Endodermal cell (in vitro differentiated cells): ENCODE results near the gene GPR45. TPM values are rescaled to one million over a fixed set of nuclear protein-coding genes. Genes with fewer than 3 reads are reported as not detected.

Source experiments
- DNase-seq: peaks from one replicate; pipeline ENCODE4 v3.0.0-alpha.2; 2017
- H3K27ac ChIP-seq: 2 replicates; pipeline ENCODE4 v1.5.1; 2013; ENCODE audit warnings: mild to moderate bottlenecking, low read depth, low read length, moderate library complexity
- H3K27me3 ChIP-seq: 2 replicates; pipeline ENCODE4 v1.6.1; 2013; ENCODE audit warnings: mild to moderate bottlenecking, low read length, moderate library complexity; ENCODE audit not compliant: insufficient read depth, control insufficient read depth, poor library complexity, severe bottlenecking
- H3K36me3 ChIP-seq: 2 replicates; pipeline ENCODE4 v1.7.0; 2013; ENCODE audit warnings: mild to moderate bottlenecking, low read length, moderate library complexity; ENCODE audit not compliant: control insufficient read depth, insufficient read depth
- H3K4me1 ChIP-seq: one replicate; pipeline ENCODE4 v1.7.0; 2013; ENCODE audit warnings: low read length; ENCODE audit not compliant: control insufficient read depth, insufficient read depth
- H3K4me3 ChIP-seq: 2 replicates; pipeline ENCODE4 v1.5.1; 2013; ENCODE audit warnings: mild to moderate bottlenecking, low read length, moderate library complexity
- H3K9ac ChIP-seq: 2 replicates; pipeline ENCODE4 v1.6.1; 2013; ENCODE audit warnings: mild to moderate bottlenecking, low read length, moderate library complexity; ENCODE audit not compliant: poor library complexity, severe bottlenecking; ENCODE audit errors: extremely low read depth
- H3K9me3 ChIP-seq: 2 replicates; pipeline ENCODE4 v1.6.1; 2013; ENCODE audit warnings: mild to moderate bottlenecking, low read length, moderate library complexity; ENCODE audit not compliant: control insufficient read depth
- H3K27ac Mint-ChIP-seq: 2 replicates; pipeline ENCODE4 v1.8.0; 2020; ENCODE audit warnings: mixed read lengths
- H3K27me3 Mint-ChIP-seq: 2 replicates; pipeline ENCODE4 v1.8.0; 2021; ENCODE audit warnings: mild to moderate bottlenecking, mixed read lengths; ENCODE audit not compliant: insufficient read depth
- H3K36me3 Mint-ChIP-seq: 2 replicates; pipeline ENCODE4 v1.8.0; 2020; ENCODE audit warnings: low read depth, mixed read lengths
- H3K4me1 Mint-ChIP-seq: 2 replicates; pipeline ENCODE4 v1.8.0; 2020; ENCODE audit warnings: mixed read lengths
- H3K4me3 Mint-ChIP-seq: 2 replicates; pipeline ENCODE4 v1.8.0; 2020; ENCODE audit warnings: mild to moderate bottlenecking, moderate library complexity, mixed read lengths
- H3K9me3 Mint-ChIP-seq: 2 replicates; pipeline ENCODE4 v1.8.0; 2020; ENCODE audit warnings: mild to moderate bottlenecking, mixed read lengths
- WGBS, 2 experiments: methylation state at CpG; one replicate each; pipeline versions ENCODE4 v1.1.5 to v1.1.7; 2013; ENCODE audit warnings: missing lambda C conversion rate in 2 of 2, mixed read lengths in 1 of 2; ENCODE audit not compliant: insufficient coverage in 1 of 2, insufficient read length in 1 of 2; 5-methylcytosine and 5-hydroxymethylcytosine counted together
- total RNA-seq, 2 donors: library from RNA; stranded (reverse); fragmentation: NEBNext Ultra II Directional in 1 of 2; extraction: Animal tissue kit (Norgen Biotek cat#: 25700) in 1 of 2; gene quantifications; 2 replicates in 1 of 2; 3 replicates in 1 of 2; pipeline ENCODE4 v1.2.1, GENCODE V29; 2021
- TF ChIP-seq, protein P1 (sequence below): fragments of 200-600 bp; sonication (generic); conservative IDR thresholded peaks from 2 replicates; pipeline ENCODE4 v1.5.0; 2021; ENCODE audit warnings: antibody characterized with exemption, mild to moderate bottlenecking

GPR45 gene
- total RNA-seq, 2 donors from 2014 or later = not detected

DNA sequence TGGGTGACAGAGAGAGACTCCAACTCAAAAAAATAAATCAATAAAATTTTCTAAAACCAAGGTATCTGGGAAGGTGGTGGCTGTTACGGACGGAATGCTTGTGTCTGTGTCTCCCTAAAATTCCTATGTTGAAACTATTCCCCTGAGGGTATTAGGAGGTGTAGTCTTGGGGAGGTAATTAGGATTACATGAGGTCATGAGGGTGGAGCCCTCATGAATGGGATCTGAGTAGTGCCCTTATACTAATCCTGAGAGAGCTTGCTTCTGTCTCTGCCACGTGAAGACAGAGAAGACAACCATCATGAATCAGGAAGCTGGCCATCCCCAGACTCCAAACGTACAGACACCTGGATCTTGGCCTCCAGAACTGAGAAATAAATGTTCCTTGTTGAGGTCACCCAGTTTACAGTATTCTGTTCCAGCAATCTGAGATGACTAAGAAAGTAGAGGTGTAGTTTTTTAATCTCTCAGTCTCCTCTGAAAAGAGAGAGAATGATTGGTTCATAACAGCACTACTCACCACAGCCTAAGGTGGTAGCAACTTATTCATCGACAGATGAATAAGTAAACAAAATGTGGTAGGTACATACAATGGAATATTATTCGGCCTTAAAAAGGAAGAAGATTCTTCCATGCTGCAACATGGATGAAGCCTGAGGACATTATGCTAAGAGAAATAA is 49.6 kb downstream of the GPR45 start:
- WGBS, 2 experiments = 94 to 98% methylated on average over 4 to 6 of the region's 6 CpGs
- peak; percentile 2 for DNase-seq

GRCh38 chr2:105291981-105292380 is 50.4 kb downstream of the GPR45 start:
- no peak for DNase-seq
- H3K27me3 ChIP-seq = no peaks in the 10 kb centered on the region
- Mint-ChIP-seq H3K9me3 (no peaks in the 10 kb centered on the region), H3K27me3 (no peaks in the 10 kb centered on the region), H3K4me3 (no peak overlapping the region), H3K4me1 (peaks cover 1% of the 10 kb centered on the region), H3K27ac (no peak overlapping the region), H3K36me3 (peaks cover 24% of the 10 kb centered on the region)
- TF ChIP-seq, protein P1, sequence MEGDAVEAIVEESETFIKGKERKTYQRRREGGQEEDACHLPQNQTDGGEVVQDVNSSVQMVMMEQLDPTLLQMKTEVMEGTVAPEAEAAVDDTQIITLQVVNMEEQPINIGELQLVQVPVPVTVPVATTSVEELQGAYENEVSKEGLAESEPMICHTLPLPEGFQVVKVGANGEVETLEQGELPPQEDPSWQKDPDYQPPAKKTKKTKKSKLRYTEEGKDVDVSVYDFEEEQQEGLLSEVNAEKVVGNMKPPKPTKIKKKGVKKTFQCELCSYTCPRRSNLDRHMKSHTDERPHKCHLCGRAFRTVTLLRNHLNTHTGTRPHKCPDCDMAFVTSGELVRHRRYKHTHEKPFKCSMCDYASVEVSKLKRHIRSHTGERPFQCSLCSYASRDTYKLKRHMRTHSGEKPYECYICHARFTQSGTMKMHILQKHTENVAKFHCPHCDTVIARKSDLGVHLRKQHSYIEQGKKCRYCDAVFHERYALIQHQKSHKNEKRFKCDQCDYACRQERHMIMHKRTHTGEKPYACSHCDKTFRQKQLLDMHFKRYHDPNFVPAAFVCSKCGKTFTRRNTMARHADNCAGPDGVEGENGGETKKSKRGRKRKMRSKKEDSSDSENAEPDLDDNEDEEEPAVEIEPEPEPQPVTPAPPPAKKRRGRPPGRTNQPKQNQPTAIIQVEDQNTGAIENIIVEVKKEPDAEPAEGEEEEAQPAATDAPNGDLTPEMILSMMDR = no peak
- no peaks in the 10 kb centered on the region for H3K9me3 ChIP-seq
- H3K27ac ChIP-seq = no peak overlapping the region
- H3K9ac ChIP-seq = no peak overlapping the region
- H3K36me3 ChIP-seq = peaks cover 30% of the 10 kb centered on the region
- whole genome bisulfite sequencing, 2 experiments = 93% methylated on average over 2 of the region's 2 CpGs; no CpG with 5 or more reads in 1 of the 2 experiments
- no peak overlapping the region for H3K4me3 ChIP-seq
- H3K4me1 ChIP-seq = no peaks in the 10 kb centered on the region

More for the DNA sequence above, 49.6 kb downstream of the GPR45 start:
- Histone ChIP-seq H3K27me3 (no peaks in the 10 kb centered on the region), H3K4me3 (no peak overlapping the region), H3K9me3 (no peaks in the 10 kb centered on the region), H3K4me1 (no peaks in the 10 kb centered on the region), H3K36me3 (peaks cover 33% of the 10 kb centered on the region), H3K27ac (no peak overlapping the region), H3K9ac (no peak overlapping the region)
- peaks cover 1% of the 10 kb centered on the region for H3K4me1 Mint-ChIP-seq
- TF ChIP-seq, protein P1 = no peak
- H3K36me3 Mint-ChIP-seq = peaks cover 25% of the 10 kb centered on the region
- no peak overlapping the region for H3K4me3 Mint-ChIP-seq
- H3K27me3 Mint-ChIP-seq = no peaks in the 10 kb centered on the region
- H3K9me3 Mint-ChIP-seq = no peaks in the 10 kb centered on the region
- H3K27ac Mint-ChIP-seq = no peak overlapping the region

Other genes starting within 250 kb of the GPR45 start
- gene MRPS9, start 203.7 kb upstream of the GPR45 start, total RNA-seq = 10 to 100 TPM; 43.4 to 52.1 TPM
- 10 to 100 TPM; 15.5 to 17.4 TPM for gene TGFBRAP1, start 88.0 kb downstream of the GPR45 start, total RNA-seq
- gene C2orf49, start 95.8 kb downstream of the GPR45 start, total RNA-seq = 10 to 100 TPM; 18.1 to 22.2 TPM
- 10 to 100 TPM; 11.1 to 11.4 TPM for gene FHL2, start 157.3 kb downstream of the GPR45 start, total RNA-seq